GM12892 (cell line): ENCODE data around the gene ISM2.

Experiments used
- POLR2A ChIP-seq: IDR thresholded peaks from 2 replicates; pipeline ENCODE4 v1.6.1; 2011; ENCODE audit warnings: low read depth, low read length, control low read depth
- POLR2AphosphoS5 ChIP-seq: IDR thresholded peaks from 2 replicates; pipeline ENCODE4 v1.6.1; 2011; ENCODE audit warnings: low read depth, low read length, control low read depth

DNA sequence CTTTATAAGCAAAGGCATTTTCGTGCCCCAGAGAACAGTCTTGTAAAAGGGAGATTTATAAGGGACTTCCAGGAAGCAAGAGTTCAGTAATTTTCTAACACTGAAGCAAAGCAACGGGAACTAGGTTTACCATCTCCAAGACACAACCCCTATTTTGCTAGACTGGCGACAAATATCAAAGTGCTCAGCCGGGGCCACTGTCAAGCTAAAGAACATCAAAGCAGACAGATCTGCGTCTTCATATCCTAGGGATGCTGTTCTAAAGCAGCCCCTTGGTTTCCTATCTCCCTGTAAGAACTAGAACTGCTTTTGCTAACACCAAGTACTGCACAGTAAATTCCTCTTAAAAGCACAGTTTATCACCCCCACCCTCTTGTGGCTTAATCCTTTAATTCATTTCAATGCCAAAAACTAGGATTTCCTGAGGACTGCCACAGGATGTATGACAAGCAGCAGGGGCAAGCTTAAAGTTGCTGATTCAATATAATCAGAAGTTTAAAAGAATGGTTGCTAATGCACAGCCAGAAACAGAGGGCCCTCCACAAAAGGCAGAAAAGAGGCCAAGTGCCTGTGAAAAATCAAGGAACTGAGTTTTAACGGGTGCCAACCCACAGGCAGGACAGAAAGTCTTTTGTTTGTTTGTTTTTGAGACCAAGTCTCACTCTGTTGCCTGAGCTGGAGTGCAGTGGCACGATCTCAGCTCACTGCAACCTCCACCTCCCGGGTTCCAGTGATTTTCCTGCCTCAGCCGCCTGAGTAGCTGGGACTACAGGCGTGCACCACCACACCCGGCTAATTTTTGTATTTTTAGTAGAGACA is 44.0 kb upstream of the ISM2 start:
- no peak for TF ChIP-seq POLR2A
- TF ChIP-seq POLR2AphosphoS5, result no peak
